ENCODE results near the gene LAMA5. TPM values are rescaled to one million over a fixed set of nuclear protein-coding genes. Genes with fewer than 3 reads are reported as not detected.

Gene LAMA5
- total and polyA plus RNA-seq, 8 donors = 41.4 to 278 (median 79.6) TPM

DNA sequence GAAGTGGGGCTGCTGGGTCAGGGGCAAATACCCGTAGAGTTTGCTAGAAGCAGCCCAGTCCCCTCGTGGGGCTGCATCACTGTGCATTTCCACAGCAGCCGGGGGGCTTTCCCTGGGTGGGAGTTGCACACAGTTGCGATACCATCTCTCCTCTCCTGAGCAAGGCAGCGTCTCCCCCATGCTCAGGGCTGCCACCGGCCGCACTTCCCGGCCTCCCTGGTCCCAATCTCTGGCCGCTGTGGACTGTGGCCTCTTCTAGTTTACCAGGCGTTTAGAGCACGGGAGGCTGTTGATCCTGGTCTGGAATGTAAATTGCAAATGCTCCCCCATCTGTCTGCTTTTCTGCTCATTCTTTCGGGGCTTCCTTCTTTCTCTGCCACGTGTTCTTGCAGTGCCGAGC lies 97.7 kb downstream of the LAMA5 start:
- H3K27me3 ChIP-seq = no peaks in the 10 kb centered on the region
- peaks cover 0 to 4% (median 0%) of the 10 kb centered on the region in 4 donors for H3K9me3 ChIP-seq
- H3K27ac ChIP-seq = no peak overlapping the region
- no peak overlapping the region for H3K4me3 ChIP-seq
- WGBS, 5 donors = 78 to 87% (median 84%) methylated on average over 9 to 14 of the region's 14 CpGs
- DNase-seq = no peak
- no peaks in the 10 kb centered on the region for H3K4me1 ChIP-seq
- H3K36me3 ChIP-seq = peaks cover 34 to 92% (median 89%) of the 10 kb centered on the region in 4 donors
- intact Hi-C loops (cut with DNase I; ENCODE audit: low total_unique reads) = no loop called here
- TF ChIP-seq POLR2A (IDR thresholded peaks at IDR 0.05) (no peak), POLR2AphosphoS5 (IDR thresholded peaks at IDR 0.05) (no peak), EP300 (IDR thresholded peaks at IDR 0.05) (no peak)
- TF ChIP-seq, protein P1, sequence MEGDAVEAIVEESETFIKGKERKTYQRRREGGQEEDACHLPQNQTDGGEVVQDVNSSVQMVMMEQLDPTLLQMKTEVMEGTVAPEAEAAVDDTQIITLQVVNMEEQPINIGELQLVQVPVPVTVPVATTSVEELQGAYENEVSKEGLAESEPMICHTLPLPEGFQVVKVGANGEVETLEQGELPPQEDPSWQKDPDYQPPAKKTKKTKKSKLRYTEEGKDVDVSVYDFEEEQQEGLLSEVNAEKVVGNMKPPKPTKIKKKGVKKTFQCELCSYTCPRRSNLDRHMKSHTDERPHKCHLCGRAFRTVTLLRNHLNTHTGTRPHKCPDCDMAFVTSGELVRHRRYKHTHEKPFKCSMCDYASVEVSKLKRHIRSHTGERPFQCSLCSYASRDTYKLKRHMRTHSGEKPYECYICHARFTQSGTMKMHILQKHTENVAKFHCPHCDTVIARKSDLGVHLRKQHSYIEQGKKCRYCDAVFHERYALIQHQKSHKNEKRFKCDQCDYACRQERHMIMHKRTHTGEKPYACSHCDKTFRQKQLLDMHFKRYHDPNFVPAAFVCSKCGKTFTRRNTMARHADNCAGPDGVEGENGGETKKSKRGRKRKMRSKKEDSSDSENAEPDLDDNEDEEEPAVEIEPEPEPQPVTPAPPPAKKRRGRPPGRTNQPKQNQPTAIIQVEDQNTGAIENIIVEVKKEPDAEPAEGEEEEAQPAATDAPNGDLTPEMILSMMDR (IDR thresholded peaks at IDR 0.05) = no peak

- Histone ChIP-seq H3K36me3 (peaks cover 28 to 92% (median 89%) of the 10 kb centered on the region in 4 donors), H3K27me3 (no peaks in the 10 kb centered on the region), H3K4me1 (no peaks in the 10 kb centered on the region), H3K27ac (no peak overlapping the region), H3K9me3 (peaks cover 0 to 4% (median 0%) of the 10 kb centered on the region in 4 donors), H3K4me3 (no peak overlapping the region)
- TF ChIP-seq POLR2A (IDR thresholded peaks at IDR 0.05) (no peak), EP300 (IDR thresholded peaks at IDR 0.05) (no peak), POLR2AphosphoS5 (IDR thresholded peaks at IDR 0.05) (no peak)
- TF ChIP-seq, protein P1 (IDR thresholded peaks at IDR 0.05) = no peak
- DNase-seq = no peak
- intact Hi-C loops (cut with DNase I; ENCODE audit: low total_unique reads) = no loop called here
- WGBS, 5 donors = 78 to 84% (median 82%) methylated on average over 7 of the region's 7 CpGs
These were observed 98.7 kb downstream of the LAMA5 start for GRCh38 chr20:62268228-62268900.

- intact Hi-C loops (cut with DNase I; ENCODE audit: low total_unique reads) = no loop called here
- peaks cover 0 to 4% (median 0%) of the 10 kb centered on the region in 4 donors for H3K9me3 ChIP-seq
- TF ChIP-seq, protein P1 (IDR thresholded peaks at IDR 0.05) = no peak
- TF ChIP-seq POLR2A (IDR thresholded peaks at IDR 0.05) (no peak), POLR2AphosphoS5 (IDR thresholded peaks at IDR 0.05) (no peak), EP300 (IDR thresholded peaks at IDR 0.05) (no peak)
- WGBS, 5 donors = 86 to 93% (median 90%) methylated on average over 10 of the region's 10 CpGs
- no peak overlapping the region for H3K4me3 ChIP-seq
- no peak overlapping the region for H3K27ac ChIP-seq
- H3K4me1 ChIP-seq = no peaks in the 10 kb centered on the region
- H3K36me3 ChIP-seq = peaks cover 26 to 92% (median 89%) of the 10 kb centered on the region in 4 donors
- DNase-seq = no peak
- H3K27me3 ChIP-seq = no peaks in the 10 kb centered on the region
These were observed 99.6 kb downstream of the LAMA5 start for GRCh38 chr20:62267543-62267942.

GRCh38 chr20:62266851-62267250 lies 100.3 kb downstream of the LAMA5 start:
- Histone ChIP-seq H3K27ac (no peak overlapping the region), H3K4me1 (no peaks in the 10 kb centered on the region), H3K36me3 (peaks cover 26 to 92% (median 89%) of the 10 kb centered on the region in 4 donors), H3K9me3 (peaks cover 0 to 4% (median 0%) of the 10 kb centered on the region in 4 donors), H3K27me3 (no peaks in the 10 kb centered on the region), H3K4me3 (no peak overlapping the region)
- intact Hi-C loops (cut with DNase I; ENCODE audit: low total_unique reads) = no loop called here
- no peak for DNase-seq
- WGBS, 5 donors = 92 to 96% (median 96%) methylated on average over 13 of the region's 13 CpGs
- TF ChIP-seq, protein P1 (IDR thresholded peaks at IDR 0.05) = no peak
- TF ChIP-seq EP300 (IDR thresholded peaks at IDR 0.05) (no peak), POLR2AphosphoS5 (IDR thresholded peaks at IDR 0.05) (no peak)

All from stomach (tissue), 9 donors.